Breast epithelium (tissue), 3 donors: ENCODE measurements around the gene DTX3L.

Experiments
- POLR2A ChIP-seq: fragments of 450-650 bp; IDR thresholded peaks from one replicate; pipeline ENCODE4 v1.6.1; 2016; ENCODE audit warnings: antibody characterized with exemption, mild to moderate bottlenecking, moderate library complexity
- POLR2AphosphoS5 ChIP-seq, 3 donors: sonication (generic); formaldehyde crosslinking; IDR thresholded peaks; one replicate each; pipeline ENCODE4 v1.6.1; 2017; ENCODE audit warnings: antibody characterized with exemption in 3 of 3

GRCh38 chr3:122553171-122553570 lies 11.0 kb upstream of the DTX3L start:
- TF ChIP-seq POLR2AphosphoS5 (IDR thresholded peaks at IDR 0.05) (no peak), POLR2A (no peak)
